IMR-90 (cell line): ENCODE data around the gene RRAGA. TPM values are rescaled to one million over a fixed set of nuclear protein-coding genes. Genes with fewer than 3 reads are reported as not detected.

Experiments
- ATAC-seq: fragments of 200-7000 bp; cut with Tn5 transposase; 2 replicates; pipeline ENCODE4 v1.9.1; 2020; ENCODE audit warnings: low read depth, mild to moderate bottlenecking, moderate library complexity
- BruUV-seq: library from RNA; stranded (reverse); fragments of 400-500 nt; replicated peaks from 2 replicates; lab custom pipeline; 2021; lab: Mats Ljungman, UMichigan
- CTCF ChIA-PET: fragments of 300-600 bp; formaldehyde crosslinking; extraction: SDS; loops from one replicate; lab custom pipeline; 2021; ENCODE audit warnings: antibody characterized with exemption; lab: Yijun Ruan, JAX
- POLR2A ChIA-PET: fragments of 300-600 bp; sonication (Branson Sonifier 250); formaldehyde crosslinking; loops from one replicate; lab custom pipeline; 2022; ENCODE audit warnings: antibody characterized with exemption; ENCODE audit not compliant: unreplicated experiment; lab: Charles Lee
- DNase-seq: peaks from one replicate; pipeline ENCODE4 v3.0.0; 2013
- H2AFZ ChIP-seq: replicated peaks from 2 replicates; pipeline ENCODE3; 2013; ENCODE audit warnings: low read length, mild to moderate bottlenecking; ENCODE audit not compliant: poor library complexity
- H2AK5ac ChIP-seq: 2 replicates; pipeline ENCODE4 v1.6.1; 2013; ENCODE audit warnings: low read depth, low read length, inconsistent platforms
- H2AK9ac ChIP-seq: replicated peaks from 2 replicates; pipeline ENCODE3; 2013; ENCODE audit warnings: mild to moderate bottlenecking, low read depth, low read length, moderate library complexity; ENCODE audit not compliant: poor library complexity
- H2BK120ac ChIP-seq: 2 replicates; pipeline ENCODE4 v1.6.1; 2013; ENCODE audit warnings: low read depth, low read length, inconsistent platforms
- H2BK15ac ChIP-seq: 3 replicates; pipeline ENCODE4 v1.6.1; 2013; ENCODE audit warnings: low read depth, low read length, inconsistent platforms
- H2BK20ac ChIP-seq: 2 replicates; pipeline ENCODE4 v1.6.1; 2013; ENCODE audit warnings: low read depth, mild to moderate bottlenecking, inconsistent platforms, low read length, moderate library complexity
- H2BK5ac ChIP-seq: 2 replicates; pipeline ENCODE4 v1.6.1; 2013; ENCODE audit warnings: mild to moderate bottlenecking, low read depth, low read length, inconsistent platforms; ENCODE audit not compliant: poor library complexity, severe bottlenecking
- H3K14ac ChIP-seq: replicated peaks from 2 replicates; pipeline ENCODE4 v1.6.1; 2013; ENCODE audit warnings: low read depth, low read length, inconsistent platforms
- H3K18ac ChIP-seq: 2 replicates; pipeline ENCODE4 v1.6.1; 2013; ENCODE audit warnings: low read depth, low read length, control low read depth
- H3K23ac ChIP-seq: 2 replicates; pipeline ENCODE4 v1.6.1; 2013; ENCODE audit warnings: low read depth, low read length, inconsistent platforms
- H3K27ac ChIP-seq: 2 replicates; pipeline ENCODE4 v1.5.1; 2013; ENCODE audit warnings: mild to moderate bottlenecking, control low read depth, low read length; ENCODE audit not compliant: insufficient read depth
- H3K27me3 ChIP-seq: 2 replicates; pipeline ENCODE4 v1.6.1; 2013; ENCODE audit warnings: low read length; ENCODE audit not compliant: control insufficient read depth, insufficient read depth
- H3K36me3 ChIP-seq: 2 replicates; pipeline ENCODE4 v1.6.1; 2013; ENCODE audit warnings: low read length, mixed read lengths; ENCODE audit not compliant: control insufficient read depth, insufficient read depth
- H3K4ac ChIP-seq: 2 replicates; pipeline ENCODE4 v1.6.1; 2013; ENCODE audit warnings: low read depth, low read length, inconsistent platforms
- H3K4me1 ChIP-seq: 2 replicates; pipeline ENCODE4 v1.6.1; 2013; ENCODE audit warnings: low read length, mixed read lengths; ENCODE audit not compliant: control insufficient read depth, insufficient read depth
- H3K4me2 ChIP-seq: 2 replicates; pipeline ENCODE4 v1.6.1; 2013; ENCODE audit warnings: low read depth, mild to moderate bottlenecking, control low read depth, low read length, moderate library complexity
- H3K4me3 ChIP-seq: 2 replicates; pipeline ENCODE4 v1.5.1; 2013; ENCODE audit warnings: low read depth, mild to moderate bottlenecking, control low read depth, low read length, moderate library complexity; ENCODE audit not compliant: insufficient read depth
- H3K56ac ChIP-seq: 2 replicates; pipeline ENCODE4 v1.6.1; 2013; ENCODE audit warnings: low read length, inconsistent platforms; ENCODE audit not compliant: insufficient read depth; ENCODE audit errors: extremely low read depth
- H3K79me1 ChIP-seq, 2 experiments: 2 replicates each; pipeline ENCODE4 v1.6.1; 2013; ENCODE audit warnings: low read length in 2 of 2, inconsistent platforms in 1 of 2, low read depth in 1 of 2
- H3K9ac ChIP-seq: 2 replicates; pipeline ENCODE4 v1.6.1; 2013; ENCODE audit warnings: low read depth, low read length, control low read depth
- H3K9me1 ChIP-seq: 2 replicates; pipeline ENCODE4 v1.6.1; 2013; ENCODE audit warnings: low read length, inconsistent platforms; ENCODE audit not compliant: insufficient read depth
- H3K9me3 ChIP-seq: 2 replicates; pipeline ENCODE4 v1.6.1; 2013; ENCODE audit warnings: low read length; ENCODE audit not compliant: control insufficient read depth, insufficient read depth
- H4K20me1 ChIP-seq: 2 replicates; pipeline ENCODE4 v1.6.1; 2013; ENCODE audit warnings: low read length, inconsistent platforms; ENCODE audit not compliant: insufficient read depth
- H4K5ac ChIP-seq: 2 replicates; pipeline ENCODE4 v1.6.1; 2013; ENCODE audit warnings: mild to moderate bottlenecking, low read depth, low read length, control low read depth
- H4K8ac ChIP-seq, 2 experiments: 2 replicates each; pipeline ENCODE4 v1.6.1; 2013; ENCODE audit warnings: low read depth in 2 of 2, low read length in 2 of 2, control low read depth in 1 of 2, inconsistent platforms in 1 of 2
- H4K91ac ChIP-seq: 2 replicates; pipeline ENCODE4 v1.6.1; 2013; ENCODE audit warnings: low read depth, low read length, inconsistent platforms; ENCODE audit not compliant: insufficient read depth
- BHLHE40 ChIP-seq: fragments of 150-350 bp; IDR thresholded peaks from 2 replicates; pipeline ENCODE4 v1.6.1; 2016; ENCODE audit warnings: mild to moderate bottlenecking, low read depth, low read length
- CHD1 ChIP-seq: IDR thresholded peaks from 2 replicates; pipeline ENCODE4 v1.6.1; 2012; ENCODE audit warnings: low read depth, low read length, improper control_type of control experiment
- FOS ChIP-seq: fragments of 150-350 bp; IDR thresholded peaks from 2 replicates; pipeline ENCODE4 v1.6.1; 2016; ENCODE audit warnings: low read depth, low read length
- MXI1 ChIP-seq: IDR thresholded peaks from 2 replicates; pipeline ENCODE4 v1.6.1; 2012; ENCODE audit warnings: low read depth, mild to moderate bottlenecking, low read length, moderate library complexity, borderline replicate concordance
- RCOR1 ChIP-seq: IDR thresholded peaks from 2 replicates; pipeline ENCODE4 v1.6.1; 2012; ENCODE audit warnings: mild to moderate bottlenecking, low read length, improper control_type of control experiment; ENCODE audit not compliant: insufficient replicate concordance
- SMC3 ChIP-seq: fragments of 150-350 bp; IDR thresholded peaks from 2 replicates; pipeline ENCODE4 v1.6.1; 2016; ENCODE audit warnings: low read depth, mild to moderate bottlenecking, antibody characterized with exemption, low read length, moderate library complexity
- WGBS, 2 experiments: methylation state at CpG; one replicate each; pipeline versions ENCODE4 v1.1.5 to v1.1.7; 2013; ENCODE audit warnings: missing lambda C conversion rate in 2 of 2; ENCODE audit not compliant: insufficient read length in 1 of 2; ENCODE audit errors: extremely low coverage in 2 of 2; 5-methylcytosine and 5-hydroxymethylcytosine counted together
- dilution Hi-C: fragments of 300-500 bp; cut with HindIII; formaldehyde crosslinking; loops from one replicate; pipeline ENCODE4 v1.14.3; 2018; ENCODE audit warnings: low sequenced_read_pairs; ENCODE audit not compliant: unreplicated experiment
- in situ Hi-C: fragments of 300-500 bp; cut with MboI; formaldehyde crosslinking; loops from 3 replicates; pipeline ENCODE4 v1.14.3; 2019; ENCODE audit warnings: low sequenced_read_pairs, inconsistent platforms, mixed read lengths
- intact Hi-C: fragments of 100-400 bp; cut with micrococcal nuclease; formaldehyde crosslinking; loops from 2 replicates; pipeline ENCODE4 v1.10.0; 2022
- polyA plus RNA-seq, 3 experiments: library from polyadenylated mRNA; depleted of rRNA; stranded (reverse); fragments of >200 nt; gene quantifications; 2 replicates each; pipeline ENCODE4 v1.2.3, GENCODE V29; 2012; ENCODE audit warnings: low replicate concordance in 1 of 3
- total RNA-seq: library from RNA; depleted of rRNA; stranded (reverse); fragments of >200 nt; gene quantifications from 2 replicates; pipeline ENCODE4 v1.2.3, GENCODE V29; 2012
- TF ChIP-seq, protein P1 (sequence below): conservative IDR thresholded peaks from 2 replicates; pipeline ENCODE4 v1.5.1; 2012; ENCODE audit warnings: mild to moderate bottlenecking, low read depth, low read length, improper control_type of control experiment
- TF ChIP-seq, protein P2 (sequence below): fragments of 150-350 bp; IDR thresholded peaks from 2 replicates; pipeline ENCODE4 v1.6.1; 2016; ENCODE audit warnings: low read depth, mild to moderate bottlenecking, low read length, moderate library complexity, borderline replicate concordance

The RRAGA gene
- total and polyA plus RNA-seq, 2 of the 4 experiments (the other 2 are of a cell fraction): 74.7 to 154 TPM

DNA sequence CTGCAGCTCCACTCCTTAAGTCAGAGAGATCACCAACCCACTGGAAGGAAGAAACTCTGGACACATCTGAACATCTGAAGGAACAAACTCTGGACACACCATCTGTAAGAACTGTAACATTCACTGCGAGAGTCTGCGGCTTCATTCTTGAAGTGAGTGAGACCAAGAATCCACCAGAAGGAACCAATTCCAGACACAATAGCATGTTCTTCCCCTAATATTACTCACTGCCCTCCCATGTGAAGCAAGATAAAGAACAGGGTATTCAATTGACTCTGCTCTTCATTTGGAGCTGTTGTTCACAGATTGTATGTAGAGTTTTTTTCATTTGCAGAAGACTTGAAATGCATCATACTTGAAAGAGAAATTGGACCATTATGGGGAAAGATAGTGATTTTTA lies 27.0 kb upstream of the RRAGA start:
- H3K14ac ChIP-seq: no peak overlapping the region
- H3K56ac ChIP-seq: no peak overlapping the region
- no peak overlapping the region for H2BK5ac ChIP-seq
- no CpG with 5 or more reads among the region's 2 CpGs for WGBS, 2 experiments
- no peaks in the 10 kb centered on the region for H3K36me3 ChIP-seq
- ChIA-PET POLR2A (no interaction called here), CTCF (no interaction called here)
- H3K79me1 ChIP-seq: no peaks in the 10 kb centered on the region
- no peak overlapping the region for H3K23ac ChIP-seq
- in situ Hi-C loops: no loop called here
- no TSS peak for BruUV-seq
- DNase-seq: no peak
- no peak overlapping the region for H3K4me3 ChIP-seq
- H3K18ac ChIP-seq: no peak overlapping the region
- no peak overlapping the region for H2AFZ ChIP-seq
- H4K20me1 ChIP-seq: no peaks in the 10 kb centered on the region
- no peak overlapping the region for H2AK9ac ChIP-seq
- no peak overlapping the region for H4K8ac ChIP-seq
- no peak overlapping the region for H3K27ac ChIP-seq
- no peak overlapping the region for H3K4me2 ChIP-seq
- H3K9me1 ChIP-seq: no peaks in the 10 kb centered on the region
- H3K9me3 ChIP-seq: peaks cover 6% of the 10 kb centered on the region; the same call in 1 of the 2 replicates
- H3K9ac ChIP-seq: no peak overlapping the region
- intact Hi-C loops: loop anchor here (10.0 kb wide), 1 partner anchor 1497 kb away; no protein-coding TSS in a partner anchor
- ATAC-seq: no peak
- H3K4ac ChIP-seq: no peak overlapping the region
- H3K27me3 ChIP-seq: peaks cover 12% of the 10 kb centered on the region
- H3K4me1 ChIP-seq: no peaks in the 10 kb centered on the region
- H2BK120ac ChIP-seq: no peak overlapping the region
- no peak overlapping the region for H4K91ac ChIP-seq
- no peak overlapping the region for H2BK15ac ChIP-seq
- no peak overlapping the region for H4K5ac ChIP-seq
- dilution Hi-C loops: no loop called here
- no peak overlapping the region for H2AK5ac ChIP-seq
- TF ChIP-seq, protein P1, sequence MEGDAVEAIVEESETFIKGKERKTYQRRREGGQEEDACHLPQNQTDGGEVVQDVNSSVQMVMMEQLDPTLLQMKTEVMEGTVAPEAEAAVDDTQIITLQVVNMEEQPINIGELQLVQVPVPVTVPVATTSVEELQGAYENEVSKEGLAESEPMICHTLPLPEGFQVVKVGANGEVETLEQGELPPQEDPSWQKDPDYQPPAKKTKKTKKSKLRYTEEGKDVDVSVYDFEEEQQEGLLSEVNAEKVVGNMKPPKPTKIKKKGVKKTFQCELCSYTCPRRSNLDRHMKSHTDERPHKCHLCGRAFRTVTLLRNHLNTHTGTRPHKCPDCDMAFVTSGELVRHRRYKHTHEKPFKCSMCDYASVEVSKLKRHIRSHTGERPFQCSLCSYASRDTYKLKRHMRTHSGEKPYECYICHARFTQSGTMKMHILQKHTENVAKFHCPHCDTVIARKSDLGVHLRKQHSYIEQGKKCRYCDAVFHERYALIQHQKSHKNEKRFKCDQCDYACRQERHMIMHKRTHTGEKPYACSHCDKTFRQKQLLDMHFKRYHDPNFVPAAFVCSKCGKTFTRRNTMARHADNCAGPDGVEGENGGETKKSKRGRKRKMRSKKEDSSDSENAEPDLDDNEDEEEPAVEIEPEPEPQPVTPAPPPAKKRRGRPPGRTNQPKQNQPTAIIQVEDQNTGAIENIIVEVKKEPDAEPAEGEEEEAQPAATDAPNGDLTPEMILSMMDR: no peak
- no peak for TF ChIP-seq RCOR1
- TF ChIP-seq MXI1: no peak
- no peak for TF ChIP-seq CHD1
- no peak for TF ChIP-seq BHLHE40
- TF ChIP-seq, protein P2, sequence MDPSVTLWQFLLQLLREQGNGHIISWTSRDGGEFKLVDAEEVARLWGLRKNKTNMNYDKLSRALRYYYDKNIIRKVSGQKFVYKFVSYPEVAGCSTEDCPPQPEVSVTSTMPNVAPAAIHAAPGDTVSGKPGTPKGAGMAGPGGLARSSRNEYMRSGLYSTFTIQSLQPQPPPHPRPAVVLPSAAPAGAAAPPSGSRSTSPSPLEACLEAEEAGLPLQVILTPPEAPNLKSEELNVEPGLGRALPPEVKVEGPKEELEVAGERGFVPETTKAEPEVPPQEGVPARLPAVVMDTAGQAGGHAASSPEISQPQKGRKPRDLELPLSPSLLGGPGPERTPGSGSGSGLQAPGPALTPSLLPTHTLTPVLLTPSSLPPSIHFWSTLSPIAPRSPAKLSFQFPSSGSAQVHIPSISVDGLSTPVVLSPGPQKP: no peak
- no peak for TF ChIP-seq FOS
- TF ChIP-seq SMC3: no peak
- no peak overlapping the region for H2BK20ac ChIP-seq
